Central memory CD8-positive, alpha-beta T cell (primary cell): ENCODE data around the gene ESYT2.
"Not testable (repeated sequence)": the region's sequence is repeated elsewhere in the genome, so short reads cannot be mapped to it uniquely, and the experiment has no call there.

ENCODE experiments used
- ATAC-seq: fragments of 150-1000 bp; cut with Tn5 transposase; replicated peaks from 2 replicates; pipeline ENCODE4 v1.10.0; 2022; ENCODE audit warnings: mild to moderate bottlenecking, moderate FRiP score, moderate number of reproducible peaks; ENCODE audit not compliant: poor library complexity, severe bottlenecking; ENCODE audit errors: extremely low read depth
- DNase-seq, 2 donors: peaks; one replicate each; pipeline ENCODE4 v3.0.0; 2021; ENCODE audit warnings: low spot score in 2 of 2
- H3K27ac Mint-ChIP-seq: one replicate; pipeline ENCODE4 v1.8.0; 2022; ENCODE audit warnings: low read depth, mild to moderate bottlenecking, moderate library complexity, mixed read lengths
- H3K27me3 Mint-ChIP-seq: one replicate; pipeline ENCODE4 v1.8.0; 2022; ENCODE audit warnings: mixed read lengths
- H3K36me3 Mint-ChIP-seq: one replicate; pipeline ENCODE4 v1.8.0; 2022; ENCODE audit warnings: mild to moderate bottlenecking, moderate library complexity, mixed read lengths; ENCODE audit not compliant: insufficient read depth
- H3K4me1 Mint-ChIP-seq: one replicate; pipeline ENCODE4 v1.8.0; 2022; ENCODE audit warnings: mixed read lengths
- H3K4me3 Mint-ChIP-seq: one replicate; pipeline ENCODE4 v1.8.0; 2022; ENCODE audit warnings: mild to moderate bottlenecking, moderate library complexity, mixed read lengths
- H3K9me3 Mint-ChIP-seq: one replicate; pipeline ENCODE4 v1.8.0; 2022; ENCODE audit warnings: mixed read lengths

ESYT2 gene

DNA sequence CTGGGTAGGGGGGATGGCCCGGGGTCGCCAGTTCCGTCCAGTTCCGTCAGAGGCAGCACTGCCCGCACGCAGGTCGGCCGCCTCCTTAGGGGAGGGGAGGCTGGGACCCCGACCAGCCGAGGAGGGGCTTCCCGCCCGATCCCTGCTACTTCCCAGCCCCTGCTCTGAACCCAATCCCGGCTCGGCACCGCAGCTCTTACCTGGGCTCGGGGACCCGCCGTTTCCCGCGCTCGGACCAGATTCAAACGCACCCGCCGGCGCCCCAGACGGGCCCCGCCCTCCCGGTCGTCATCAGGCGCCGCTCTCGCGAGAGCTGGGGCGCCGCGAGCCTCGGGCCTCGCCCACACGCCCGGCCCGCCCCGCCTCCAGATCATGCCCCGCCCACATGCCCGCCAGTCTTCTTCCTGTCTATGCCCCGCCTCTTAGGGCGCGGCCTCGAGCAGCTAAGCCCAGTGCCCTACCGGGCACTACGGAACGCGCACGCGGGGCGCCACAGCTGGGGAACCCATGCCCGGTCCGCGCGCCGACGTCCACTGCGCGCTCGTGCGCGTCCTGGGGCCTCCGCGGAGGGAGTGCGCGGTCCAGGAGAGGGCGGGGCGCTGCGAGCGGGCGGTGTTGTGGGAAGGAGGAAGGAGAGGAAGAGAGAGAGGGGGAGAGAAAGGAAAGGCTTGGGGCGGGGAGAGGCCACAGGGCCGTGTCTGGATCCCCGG lies 124.6 kb downstream of the ESYT2 start, which contains the start of gene NCAPG2:
Gene NCAPG2 (minus strand): TSS at position 281 of the 710 bp plus-strand sequence. CDS start 2,905 bp downstream, outside the sequence.
- H3K4me3 Mint-ChIP-seq, result peak within 1 kb of the TSS; percentile 92
- H3K4me1 Mint-ChIP-seq, result peaks cover 29% of the 10 kb centered on the region
- DNase-seq, result peak; percentile 93 to 94
- no peaks in the 10 kb centered on the region for H3K27me3 Mint-ChIP-seq
- peak; percentile 98 for ATAC-seq
- no peaks in the 10 kb centered on the region for H3K9me3 Mint-ChIP-seq
- peaks cover 4% of the 10 kb centered on the region for H3K36me3 Mint-ChIP-seq
- H3K27ac Mint-ChIP-seq, result peak within 1 kb of the TSS; percentile 62

DNA sequence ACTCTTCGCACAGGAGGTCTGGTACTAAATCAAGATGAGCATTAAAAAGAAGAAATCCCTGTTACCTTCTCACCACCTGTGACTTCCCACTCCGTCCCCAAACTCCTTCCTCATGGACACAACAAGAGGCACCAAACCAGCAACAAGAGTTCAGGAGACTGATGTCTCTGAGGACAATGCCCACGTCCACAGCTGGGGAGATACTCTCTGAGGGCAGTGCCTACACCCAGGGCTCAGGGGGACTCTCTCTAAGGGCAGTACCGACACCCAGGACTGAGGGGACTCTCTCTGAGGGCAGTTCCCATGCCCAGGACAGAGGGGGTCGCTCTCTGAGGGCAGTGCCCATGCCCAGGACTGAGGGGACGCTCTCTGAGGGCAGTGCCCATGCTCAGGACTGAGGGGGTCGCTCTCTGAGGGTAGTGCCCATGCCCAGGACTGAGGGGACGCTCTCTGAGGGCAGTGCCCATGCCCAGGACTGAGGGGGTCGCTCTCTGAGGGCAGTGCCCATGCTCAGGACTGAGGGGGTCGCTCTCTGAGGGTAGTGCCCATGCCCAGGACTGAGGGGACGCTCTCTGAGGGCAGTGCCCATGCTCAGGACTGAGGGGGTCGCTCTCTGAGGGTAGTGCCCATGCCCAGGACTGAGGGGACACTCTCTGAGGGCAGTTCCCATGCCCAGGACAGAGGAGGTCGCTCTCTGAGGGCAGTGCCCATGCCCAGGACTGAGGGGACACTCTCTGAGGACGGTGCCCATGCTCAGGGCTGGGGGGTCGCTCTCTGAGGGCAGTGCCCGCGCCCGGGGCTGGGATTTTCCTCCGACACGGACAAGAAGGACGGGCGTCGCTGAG lies 125.4 kb downstream of the ESYT2 start:
- not testable (repeated sequence) for H3K9me3 Mint-ChIP-seq, ATAC-seq
- peak overlapping the region; percentile 62 for H3K27ac Mint-ChIP-seq

GRCh38 chr7:158702944-158703343 lies 126.4 kb downstream of the ESYT2 start:
- H3K4me3 Mint-ChIP-seq, result peak overlapping the region; percentile 68
- H3K9me3 Mint-ChIP-seq, result no peaks in the 10 kb centered on the region
- no peak for ATAC-seq
- H3K27ac Mint-ChIP-seq, result no peak overlapping the region
- DNase-seq, result no peak
- H3K4me1 Mint-ChIP-seq, result peaks cover 29% of the 10 kb centered on the region
- peaks cover 5% of the 10 kb centered on the region for H3K36me3 Mint-ChIP-seq
- H3K27me3 Mint-ChIP-seq, result no peaks in the 10 kb centered on the region

More for the DNA sequence above, 125.4 kb downstream of the ESYT2 start:
- peaks cover 29% of the 10 kb centered on the region for H3K4me1 Mint-ChIP-seq
- not testable (repeated sequence) for H3K36me3 Mint-ChIP-seq, DNase-seq, H3K27me3 Mint-ChIP-seq
- H3K4me3 Mint-ChIP-seq, result peak overlapping the region; percentile 92

DNA sequence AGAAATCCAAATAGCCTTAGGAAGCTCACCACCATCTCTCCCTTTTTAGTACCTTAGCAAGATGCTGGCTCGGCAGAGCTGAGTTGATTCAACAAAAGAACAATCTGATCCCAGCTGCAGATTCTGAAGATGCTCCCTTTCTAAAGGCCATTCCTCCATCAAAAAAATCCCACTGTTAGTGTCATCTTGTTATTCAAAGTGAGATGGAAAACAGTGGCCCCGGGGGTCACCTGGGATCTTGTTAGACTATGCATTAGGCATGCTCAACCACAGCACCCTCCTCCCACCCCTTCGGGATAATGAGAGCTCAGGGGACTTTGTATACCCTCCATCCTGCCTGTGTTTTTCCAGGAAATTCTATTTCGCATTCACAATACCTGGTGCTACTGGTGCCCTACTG lies 127.1 kb downstream of the ESYT2 start:
- no peak for ATAC-seq
- H3K4me1 Mint-ChIP-seq, result peaks cover 29% of the 10 kb centered on the region
- H3K27me3 Mint-ChIP-seq, result no peaks in the 10 kb centered on the region
- H3K4me3 Mint-ChIP-seq, result no peak overlapping the region
- H3K36me3 Mint-ChIP-seq, result peaks cover 5% of the 10 kb centered on the region
- H3K27ac Mint-ChIP-seq, result no peak overlapping the region
- H3K9me3 Mint-ChIP-seq, result no peaks in the 10 kb centered on the region
- no peak for DNase-seq

- H3K4me1 Mint-ChIP-seq, result peaks cover 14% of the 10 kb centered on the region
- no peak overlapping the region for H3K4me3 Mint-ChIP-seq
- no peaks in the 10 kb centered on the region for H3K9me3 Mint-ChIP-seq
- H3K27me3 Mint-ChIP-seq, result no peaks in the 10 kb centered on the region
- peaks cover 5% of the 10 kb centered on the region for H3K36me3 Mint-ChIP-seq
- DNase-seq, result no peak
- ATAC-seq, result no peak
- peak overlapping the region; percentile 22 for H3K27ac Mint-ChIP-seq
Observed at GRCh38 chr7:158700008-158700407, 129.3 kb downstream of the ESYT2 start.

DNA sequence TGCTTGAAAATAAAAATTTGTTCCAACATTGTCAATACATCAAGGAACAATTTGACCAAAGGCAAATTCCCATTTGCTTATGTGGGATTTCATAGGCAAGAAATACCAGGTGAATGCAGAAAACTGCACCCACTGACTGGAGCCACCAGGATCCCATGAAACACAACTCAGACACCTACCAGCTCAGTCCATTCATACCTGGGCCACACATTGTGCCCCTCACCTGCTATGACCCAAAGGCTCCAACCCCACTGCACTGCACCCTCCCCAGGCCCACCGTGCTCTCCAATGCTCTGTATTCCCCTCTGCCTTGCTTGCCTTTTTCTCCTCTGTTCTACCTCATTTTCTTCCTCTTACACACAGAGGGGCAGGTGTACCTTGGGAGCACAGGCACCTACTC lies 130.0 kb downstream of the ESYT2 start:
- H3K9me3 Mint-ChIP-seq, result no peaks in the 10 kb centered on the region
- DNase-seq (no peak), ATAC-seq (no peak)
- H3K36me3 Mint-ChIP-seq, result peaks cover 2% of the 10 kb centered on the region
- H3K27me3 Mint-ChIP-seq, result no peaks in the 10 kb centered on the region
- no peak overlapping the region for H3K4me3 Mint-ChIP-seq
- H3K4me1 Mint-ChIP-seq, result peaks cover 11% of the 10 kb centered on the region
- H3K27ac Mint-ChIP-seq, result peak overlapping the region; percentile 22

- H3K27me3 Mint-ChIP-seq, result no peaks in the 10 kb centered on the region
- H3K4me3 Mint-ChIP-seq, result no peak overlapping the region
- H3K27ac Mint-ChIP-seq, result no peak overlapping the region
- ATAC-seq, result no peak
- H3K4me1 Mint-ChIP-seq, result peaks cover 11% of the 10 kb centered on the region
- no peak for DNase-seq
- H3K9me3 Mint-ChIP-seq, result no peaks in the 10 kb centered on the region
- H3K36me3 Mint-ChIP-seq, result peaks cover 4% of the 10 kb centered on the region
Observed at GRCh38 chr7:158698657-158699195, 130.6 kb downstream of the ESYT2 start.

GRCh38 chr7:158697597-158697996 lies 131.7 kb downstream of the ESYT2 start:
- ATAC-seq, H3K27ac Mint-ChIP-seq, H3K36me3 Mint-ChIP-seq: not testable (repeated sequence)

DNA sequence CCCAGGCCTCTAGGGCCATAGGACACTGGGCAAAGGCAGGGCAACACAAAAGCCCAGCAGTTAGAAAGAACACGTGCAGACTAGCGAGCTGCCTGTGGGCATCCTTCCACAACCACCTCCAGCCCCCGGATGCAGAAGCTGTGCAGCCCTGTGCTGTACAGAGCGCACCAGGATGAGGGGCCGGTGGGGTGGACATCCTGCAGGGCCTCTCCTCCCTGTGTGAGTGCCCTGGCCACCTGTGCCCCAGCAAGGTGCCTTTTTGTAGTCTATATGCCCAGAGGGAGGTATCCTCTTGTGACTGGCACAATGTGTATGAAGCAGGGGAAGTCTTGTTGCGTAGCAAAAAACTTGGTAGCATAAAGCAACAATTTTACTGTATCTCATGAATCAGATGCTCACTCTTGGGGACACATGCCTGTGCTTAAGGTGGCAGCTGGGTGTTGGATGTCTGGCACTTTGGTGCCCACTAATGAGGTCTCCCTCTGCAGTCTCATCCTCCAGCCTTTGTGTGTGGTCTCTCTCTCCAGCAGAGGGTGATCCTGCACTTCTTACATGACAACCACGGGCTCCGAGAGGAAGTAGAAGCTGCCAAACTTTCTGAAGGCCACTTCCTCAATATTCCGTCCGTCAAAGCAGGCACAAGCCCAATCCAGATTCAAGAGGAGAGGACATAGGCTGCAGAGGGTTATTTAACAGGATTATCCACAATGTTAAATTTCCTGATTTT lies 133.4 kb downstream of the ESYT2 start:
- peak; percentile 82 for ATAC-seq
- peak in 1 of 2 donors; percentile 25 for DNase-seq
- no peaks in the 10 kb centered on the region for H3K27me3 Mint-ChIP-seq
- H3K9me3 Mint-ChIP-seq, result no peaks in the 10 kb centered on the region
- no peak overlapping the region for H3K27ac Mint-ChIP-seq
- peaks cover 4% of the 10 kb centered on the region for H3K36me3 Mint-ChIP-seq
- H3K4me1 Mint-ChIP-seq, result peaks cover 1% of the 10 kb centered on the region
- no peak overlapping the region for H3K4me3 Mint-ChIP-seq

More at GRCh38 chr7:158697597-158697996, 131.7 kb downstream of the ESYT2 start:
- DNase-seq, H3K4me3 Mint-ChIP-seq, H3K27me3 Mint-ChIP-seq, H3K9me3 Mint-ChIP-seq, H3K4me1 Mint-ChIP-seq: not testable (repeated sequence)

DNA sequence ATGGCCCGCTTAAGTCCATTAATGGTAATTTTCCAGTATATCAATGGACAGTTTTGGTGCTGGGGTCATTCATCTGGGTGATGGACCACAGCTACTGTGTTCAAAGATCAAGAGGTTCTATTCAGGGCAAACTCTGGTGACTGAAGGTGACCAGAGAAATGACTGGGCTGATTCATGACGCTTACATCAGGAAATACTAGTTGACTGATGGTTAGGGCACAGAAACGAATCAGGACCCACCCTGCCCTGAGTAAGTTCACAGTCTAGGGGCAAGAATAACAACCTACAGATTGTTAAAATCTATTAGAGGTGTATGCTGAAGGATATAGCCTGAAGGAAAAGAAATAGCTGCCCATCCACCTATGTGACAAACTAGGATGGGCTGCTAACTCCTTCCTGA lies 134.3 kb downstream of the ESYT2 start:
- no peak overlapping the region for H3K4me3 Mint-ChIP-seq
- no peak overlapping the region for H3K27ac Mint-ChIP-seq
- H3K9me3 Mint-ChIP-seq, result no peaks in the 10 kb centered on the region
- H3K27me3 Mint-ChIP-seq, result no peaks in the 10 kb centered on the region
- DNase-seq (no peak), ATAC-seq (no peak)
- peaks cover 4% of the 10 kb centered on the region for H3K36me3 Mint-ChIP-seq
- no peaks in the 10 kb centered on the region for H3K4me1 Mint-ChIP-seq

DNA sequence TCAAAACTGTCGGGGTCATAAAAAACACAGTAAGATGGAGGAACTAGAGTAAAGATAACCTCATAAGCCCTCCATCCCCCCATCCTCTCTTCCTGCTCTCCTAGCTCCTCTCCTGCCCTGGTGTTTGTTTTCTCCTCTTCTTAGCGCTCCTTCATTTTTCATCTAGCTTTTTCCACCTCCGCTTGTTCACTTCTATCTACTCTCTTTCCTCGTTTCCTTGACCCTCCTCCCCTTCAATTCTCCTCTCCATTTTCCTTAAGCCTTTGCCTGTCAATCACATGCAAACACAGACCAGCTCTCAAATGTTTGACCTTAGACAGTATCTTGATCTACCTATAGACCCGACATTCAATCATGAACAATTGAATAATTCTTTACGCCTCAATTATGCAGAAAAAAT lies 134.7 kb downstream of the ESYT2 start:
- Mint-ChIP-seq H3K9me3 (no peaks in the 10 kb centered on the region), H3K4me1 (no peaks in the 10 kb centered on the region), H3K36me3 (peaks cover 4% of the 10 kb centered on the region), H3K27ac (no peak overlapping the region), H3K4me3 (no peak overlapping the region), H3K27me3 (no peaks in the 10 kb centered on the region)
- DNase-seq (no peak), ATAC-seq (no peak)

DNA sequence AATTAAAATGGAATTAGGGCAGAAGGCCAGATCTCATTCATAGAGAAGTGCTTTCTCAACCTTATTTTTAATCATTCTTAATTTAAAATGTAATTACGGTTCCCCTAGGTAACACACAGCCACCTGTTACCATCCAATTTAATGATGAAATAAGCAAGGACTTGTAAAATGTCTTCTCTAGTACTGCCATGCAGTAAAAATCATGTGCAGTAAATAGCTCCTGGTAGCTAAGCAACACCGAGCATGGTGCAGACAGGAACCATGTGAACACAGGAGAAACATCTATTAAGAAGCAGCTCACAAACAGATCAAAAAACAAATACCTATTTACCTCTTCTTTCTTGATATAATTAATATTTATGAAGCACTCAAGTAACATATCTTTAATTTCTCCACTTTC lies 139.8 kb downstream of the ESYT2 start:
- ATAC-seq (no peak), DNase-seq (no peak)
- Mint-ChIP-seq H3K4me1 (no peaks in the 10 kb centered on the region), H3K4me3 (no peak overlapping the region), H3K36me3 (peaks cover 4% of the 10 kb centered on the region), H3K27me3 (no peaks in the 10 kb centered on the region), H3K27ac (no peak overlapping the region), H3K9me3 (no peaks in the 10 kb centered on the region)
